Ramos (cell line): ENCODE data around the gene MESD.

Experiments used
- in situ Hi-C: fragments of 300-500 bp; cut with MboI; formaldehyde crosslinking; loops from one replicate; pipeline ENCODE4 v1.14.3; 2022; ENCODE audit warnings: low sequenced_read_pairs; ENCODE audit not compliant: unreplicated experiment

The MESD gene

GRCh38 chr15:80942746-80943565 lies 46.7 kb downstream of the MESD start:
- in situ Hi-C loops: no loop called here

GRCh38 chr15:80942266-80942665 lies 47.4 kb downstream of the MESD start:
- in situ Hi-C loops: no loop called here

GRCh38 chr15:80940851-80941250 lies 48.8 kb downstream of the MESD start:
- in situ Hi-C loops: no loop called here

- in situ Hi-C loops: no loop called here
Measured at GRCh38 chr15:80940331-80940730, 49.3 kb downstream of the MESD start.

GRCh38 chr15:80939216-80939615 lies 50.4 kb downstream of the MESD start:
- in situ Hi-C loops: no loop called here

GRCh38 chr15:80937718-80938117 lies 51.9 kb downstream of the MESD start:
- in situ Hi-C loops: no loop called here

- in situ Hi-C loops: no loop called here
Measured at GRCh38 chr15:80936288-80937078, 53.1 kb downstream of the MESD start.

- in situ Hi-C loops: no loop called here
Measured at GRCh38 chr15:80934761-80935221, 54.8 kb downstream of the MESD start.

GRCh38 chr15:80932989-80933388 lies 56.6 kb downstream of the MESD start:
- in situ Hi-C loops: no loop called here

- in situ Hi-C loops: no loop called here
Measured at GRCh38 chr15:80932513-80932815, 57.2 kb downstream of the MESD start.

GRCh38 chr15:80931721-80932512 lies 57.7 kb downstream of the MESD start:
- in situ Hi-C loops: no loop called here

- in situ Hi-C loops: no loop called here
Measured at GRCh38 chr15:80931191-80931590, 58.4 kb downstream of the MESD start.

- in situ Hi-C loops: no loop called here
Measured at GRCh38 chr15:80929689-80930088, 59.9 kb downstream of the MESD start.

GRCh38 chr15:80929225-80929624 lies 60.4 kb downstream of the MESD start:
- in situ Hi-C loops: no loop called here

GRCh38 chr15:80926126-80926525 lies 63.5 kb downstream of the MESD start:
- in situ Hi-C loops: no loop called here

- in situ Hi-C loops: no loop called here
Measured at GRCh38 chr15:80925597-80926059, 64.0 kb downstream of the MESD start.

GRCh38 chr15:80924278-80924677 lies 65.3 kb downstream of the MESD start:
- in situ Hi-C loops: no loop called here

GRCh38 chr15:80923668-80924067 lies 66.0 kb downstream of the MESD start:
- in situ Hi-C loops: no loop called here

- in situ Hi-C loops: no loop called here
Measured at GRCh38 chr15:80921736-80922410, 67.7 kb downstream of the MESD start.

GRCh38 chr15:80920271-80920699 lies 69.3 kb downstream of the MESD start:
- in situ Hi-C loops: no loop called here
